ENCODE results near the gene CD151. TPM values are rescaled to one million over a fixed set of nuclear protein-coding genes. Genes with fewer than 3 reads are reported as not detected.

The CD151 gene
- total and polyA plus RNA-seq, 5 donors: 406 to 671 (median 470) TPM

DNA sequence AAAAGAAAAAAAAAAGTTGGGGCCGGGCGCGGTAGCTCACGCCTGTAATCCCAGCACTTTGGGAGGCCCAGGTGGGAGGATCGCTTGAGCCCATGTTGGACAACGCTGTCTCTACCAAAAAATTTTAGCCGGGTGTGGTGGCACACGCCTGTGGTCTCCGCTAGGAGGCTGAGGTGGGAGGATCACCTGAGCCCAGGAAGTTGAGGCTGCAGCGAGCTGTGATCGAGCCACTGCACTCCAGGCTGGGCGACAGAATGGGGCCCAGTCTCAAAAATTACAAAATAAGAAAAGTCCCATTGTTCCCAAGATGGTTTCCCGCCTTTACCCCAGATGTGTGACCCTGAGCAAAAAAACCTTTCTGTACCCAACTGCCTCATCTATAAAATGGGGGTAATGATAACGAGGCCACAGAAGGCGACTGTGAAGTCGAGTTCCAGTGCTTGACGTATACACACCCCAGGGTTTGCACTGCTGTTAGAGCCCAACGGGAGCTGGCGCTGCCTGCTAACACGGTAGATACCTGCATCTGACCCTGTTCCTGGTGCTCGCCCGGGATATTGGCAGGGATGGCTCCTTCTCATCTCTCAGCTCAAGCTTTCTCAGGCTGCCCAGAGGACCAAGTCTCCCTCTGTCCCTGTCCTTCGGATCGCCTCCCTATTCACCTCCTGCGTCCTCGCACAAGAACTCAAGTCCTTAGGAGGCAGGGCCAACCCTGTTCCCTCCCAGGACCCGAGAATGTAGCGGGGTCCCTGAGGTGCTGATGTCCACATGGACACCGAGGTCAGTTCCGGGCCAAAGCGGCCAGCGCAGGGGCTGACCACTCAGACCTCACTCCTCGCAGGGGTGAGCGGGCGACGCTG, 24.1 kb upstream of the CD151 start:
- peak in 1 of 3 donors; percentile 90 for DNase-seq
- WGBS: 30% methylated on average over 36 of the region's 36 CpGs
- peak overlapping the region; percentile 90 for H3K4me3 ChIP-seq (ENCODE audit: low read length)
- no peaks in the 10 kb centered on the region for H3K27me3 ChIP-seq (ENCODE audit: control insufficient read depth, insufficient read depth)
- no peaks in the 10 kb centered on the region for H3K9me3 ChIP-seq (ENCODE audit: control insufficient read depth, low read length)
- intact Hi-C loops (cut with DNase I): no loop called here
- peaks cover 3% of the 10 kb centered on the region for H3K4me1 ChIP-seq (ENCODE audit: control insufficient read depth, insufficient read depth, low read length)
- peak in 1 of 2 donors; percentile 78 for ATAC-seq
- H3K27ac ChIP-seq (ENCODE audit: low read length): peak overlapping the region; percentile 93

DNA sequence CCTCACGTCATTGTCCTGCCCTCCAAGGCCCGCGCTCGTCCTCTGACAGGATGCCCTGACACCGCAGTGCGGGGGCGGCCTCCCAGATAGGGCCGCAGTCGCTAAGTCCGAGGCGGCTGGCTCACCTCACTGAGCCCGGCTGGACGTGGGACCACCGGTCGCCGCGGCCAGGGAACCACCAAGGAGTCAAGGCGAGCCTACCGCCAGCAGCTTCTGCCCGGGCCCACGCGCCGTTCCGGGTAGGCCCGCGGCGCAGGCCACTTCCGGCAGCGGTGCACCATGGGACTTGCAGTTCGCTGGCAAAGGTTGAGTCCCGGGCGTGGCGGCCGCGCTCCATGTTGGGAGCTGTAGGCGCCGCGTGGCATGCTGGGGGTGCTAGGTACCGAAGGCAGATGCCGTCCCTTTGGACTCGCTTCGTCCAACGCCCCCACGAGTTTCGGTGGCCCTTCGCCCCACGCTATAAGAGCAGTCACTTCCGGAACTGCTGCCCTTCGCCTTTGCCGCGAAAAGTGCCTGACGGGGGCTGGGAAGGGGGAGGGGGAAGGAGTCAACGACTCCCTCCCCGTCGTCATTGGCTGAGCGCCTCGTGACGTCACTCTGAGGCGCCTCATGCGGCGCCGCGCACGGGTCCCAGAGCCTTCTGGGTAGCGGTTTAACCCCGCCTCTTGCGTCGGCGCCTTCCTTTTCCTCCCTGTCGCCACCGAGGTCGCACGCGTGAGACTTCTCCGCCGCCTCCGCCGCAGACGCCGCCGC, 23.3 kb upstream of the CD151 start, which contains the start of gene RPLP2:
TSS of gene RPLP2 (plus strand) at position 681 of the 753 bp plus-strand sequence. CDS start 268 bp downstream, outside the sequence.
- H3K4me3 ChIP-seq (ENCODE audit: low read length): peak within 1 kb of the TSS; percentile 90
- H3K27ac ChIP-seq (ENCODE audit: low read length): peak within 1 kb of the TSS; percentile 93
- peak; percentile 91 to 94 for ATAC-seq
- H3K4me1 ChIP-seq (ENCODE audit: control insufficient read depth, insufficient read depth, low read length): peaks cover 1% of the 10 kb centered on the region
- H3K27me3 ChIP-seq (ENCODE audit: control insufficient read depth, insufficient read depth): no peaks in the 10 kb centered on the region
- no peaks in the 10 kb centered on the region for H3K9me3 ChIP-seq (ENCODE audit: control insufficient read depth, low read length)
- WGBS: under 1% methylated on average over 81 of the region's 81 CpGs
- DNase-seq: peak; percentile 98 to 100 (median 99)
- intact Hi-C loops (cut with DNase I): no loop called here

DNA sequence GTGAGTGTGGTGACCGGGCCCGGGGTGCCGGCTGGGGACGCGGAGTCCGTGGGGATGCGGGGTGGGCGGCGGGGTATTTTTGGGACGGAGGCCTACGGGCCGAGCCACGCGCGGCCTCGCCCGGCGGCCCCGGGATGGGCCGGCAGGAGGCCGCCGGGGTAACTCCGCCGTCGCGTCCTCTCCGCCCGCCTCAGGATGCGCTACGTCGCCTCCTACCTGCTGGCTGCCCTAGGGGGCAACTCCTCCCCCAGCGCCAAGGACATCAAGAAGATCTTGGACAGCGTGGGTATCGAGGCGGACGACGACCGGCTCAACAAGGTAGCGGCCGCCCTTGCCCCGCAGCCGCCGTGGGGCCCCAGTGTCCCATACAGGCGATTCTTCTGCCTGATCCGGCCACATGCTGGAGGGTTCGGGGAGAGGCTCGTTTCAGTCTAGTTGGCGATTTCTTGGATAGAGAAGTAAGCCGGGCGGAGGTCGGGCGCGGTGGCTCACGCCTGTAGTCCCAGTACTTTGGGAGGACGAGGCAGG, 22.6 kb upstream of the CD151 start:
- peak overlapping the region; percentile 74 for H3K27ac ChIP-seq (ENCODE audit: low read length)
- DNase-seq: peak in 1 of 3 donors; percentile 64
- no peaks in the 10 kb centered on the region for H3K27me3 ChIP-seq (ENCODE audit: control insufficient read depth, insufficient read depth)
- peak in 1 of 2 donors; percentile 1 for ATAC-seq
- no peaks in the 10 kb centered on the region for H3K9me3 ChIP-seq (ENCODE audit: control insufficient read depth, low read length)
- H3K4me1 ChIP-seq (ENCODE audit: control insufficient read depth, insufficient read depth, low read length): no peaks in the 10 kb centered on the region
- peak overlapping the region; percentile 90 for H3K4me3 ChIP-seq (ENCODE audit: low read length)
- WGBS: under 1% methylated on average over 55 of the region's 55 CpGs
- intact Hi-C loops (cut with DNase I): no loop called here

DNA sequence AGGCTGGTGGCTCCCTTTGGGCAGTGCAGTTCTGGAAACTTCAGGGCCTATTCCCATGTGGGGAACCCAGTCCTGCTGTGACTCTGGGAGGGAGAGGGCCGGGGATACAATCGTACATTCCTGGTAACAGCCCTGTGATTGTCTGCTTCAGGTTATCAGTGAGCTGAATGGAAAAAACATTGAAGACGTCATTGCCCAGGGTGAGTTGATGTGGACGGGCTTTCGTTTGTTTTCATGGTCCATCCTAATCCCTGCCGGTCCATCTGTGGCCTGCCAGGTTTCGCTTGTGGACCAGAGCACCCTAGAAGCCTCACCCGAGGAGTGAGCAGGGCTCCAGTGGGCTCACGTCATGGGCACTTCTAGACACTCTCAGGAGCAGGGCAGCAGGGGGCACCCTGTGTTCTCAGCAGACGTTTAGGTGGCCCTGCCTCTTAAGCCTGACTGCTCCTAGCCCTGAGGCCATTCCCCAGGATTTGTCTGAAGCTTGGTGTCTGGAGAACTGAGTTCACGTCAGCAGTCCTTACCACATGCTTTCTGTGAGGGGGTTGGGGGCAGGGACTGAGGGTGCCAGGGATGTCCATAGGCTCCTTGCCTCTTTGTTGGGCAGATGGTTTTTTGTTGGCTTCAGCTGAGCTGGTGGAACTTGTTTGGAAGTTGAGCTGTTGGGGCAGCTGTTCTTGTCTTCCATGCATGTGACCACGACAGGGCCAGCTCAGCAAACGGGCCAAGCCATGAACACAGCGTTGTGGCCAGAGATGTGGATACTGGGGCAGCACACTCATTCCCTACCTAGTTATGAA, 21.1 kb upstream of the CD151 start:
- no peak overlapping the region for H3K4me3 ChIP-seq (ENCODE audit: low read length)
- H3K27ac ChIP-seq (ENCODE audit: low read length): no peak overlapping the region
- ATAC-seq: no peak
- DNase-seq: no peak
- 68% methylated on average over 14 of the region's 14 CpGs for WGBS
- H3K27me3 ChIP-seq (ENCODE audit: control insufficient read depth, insufficient read depth): no peaks in the 10 kb centered on the region
- H3K4me1 ChIP-seq (ENCODE audit: control insufficient read depth, insufficient read depth, low read length): no peaks in the 10 kb centered on the region
- H3K9me3 ChIP-seq (ENCODE audit: control insufficient read depth, low read length): no peaks in the 10 kb centered on the region
- intact Hi-C loops (cut with DNase I): no loop called here

DNA sequence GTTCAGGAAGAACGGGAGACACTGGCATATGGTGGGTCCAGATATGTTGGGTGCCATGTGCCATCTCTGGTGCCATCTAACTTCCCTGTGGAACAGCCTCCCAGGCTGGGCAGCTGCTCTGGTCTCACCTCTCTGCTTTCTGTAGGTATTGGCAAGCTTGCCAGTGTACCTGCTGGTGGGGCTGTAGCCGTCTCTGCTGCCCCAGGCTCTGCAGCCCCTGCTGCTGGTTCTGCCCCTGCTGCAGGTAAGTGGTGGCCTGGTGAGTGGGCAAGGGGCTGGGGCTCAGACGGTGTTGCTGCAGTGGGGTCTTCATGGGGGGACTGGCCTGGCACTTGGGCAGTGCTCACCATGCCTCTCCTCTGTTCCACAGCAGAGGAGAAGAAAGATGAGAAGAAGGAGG, 20.4 kb upstream of the CD151 start:
- no peak for ATAC-seq
- Histone ChIP-seq H3K27ac (ENCODE audit: low read length) (no peak overlapping the region), H3K4me1 (ENCODE audit: control insufficient read depth, insufficient read depth, low read length) (no peaks in the 10 kb centered on the region), H3K27me3 (ENCODE audit: control insufficient read depth, insufficient read depth) (no peaks in the 10 kb centered on the region), H3K9me3 (ENCODE audit: control insufficient read depth, low read length) (no peaks in the 10 kb centered on the region), H3K4me3 (ENCODE audit: low read length) (no peak overlapping the region)
- 77% methylated on average over 3 of the region's 3 CpGs for WGBS
- DNase-seq: no peak
- intact Hi-C loops (cut with DNase I): no loop called here

DNA sequence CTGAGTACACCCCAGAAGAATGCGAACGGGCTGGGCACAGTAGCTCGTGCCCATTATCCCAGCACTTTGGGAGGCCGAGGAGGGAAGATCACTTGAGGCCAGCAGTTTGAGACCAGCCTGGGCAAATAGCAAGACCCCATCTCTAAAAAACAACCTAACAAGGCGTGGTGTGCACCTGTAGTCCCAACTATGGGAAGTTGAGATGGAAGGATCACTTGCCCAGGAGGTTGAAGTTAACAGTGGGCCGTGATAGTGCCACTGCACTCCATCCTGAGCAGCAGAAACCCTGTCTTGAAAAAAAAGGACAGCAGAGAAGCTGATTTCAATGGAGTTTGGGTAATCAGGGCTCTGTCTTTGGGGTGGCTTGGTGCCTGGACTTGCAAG, 19.7 kb upstream of the CD151 start:
- no peak for ATAC-seq
- DNase-seq: no peak
- H3K9me3 ChIP-seq (ENCODE audit: control insufficient read depth, low read length): no peaks in the 10 kb centered on the region
- H3K27me3 ChIP-seq (ENCODE audit: control insufficient read depth, insufficient read depth): no peaks in the 10 kb centered on the region
- no peaks in the 10 kb centered on the region for H3K4me1 ChIP-seq (ENCODE audit: control insufficient read depth, insufficient read depth, low read length)
- intact Hi-C loops (cut with DNase I): no loop called here
- no peak overlapping the region for H3K4me3 ChIP-seq (ENCODE audit: low read length)
- no peak overlapping the region for H3K27ac ChIP-seq (ENCODE audit: low read length)
- WGBS: 85% methylated on average over 6 of the region's 6 CpGs

DNA sequence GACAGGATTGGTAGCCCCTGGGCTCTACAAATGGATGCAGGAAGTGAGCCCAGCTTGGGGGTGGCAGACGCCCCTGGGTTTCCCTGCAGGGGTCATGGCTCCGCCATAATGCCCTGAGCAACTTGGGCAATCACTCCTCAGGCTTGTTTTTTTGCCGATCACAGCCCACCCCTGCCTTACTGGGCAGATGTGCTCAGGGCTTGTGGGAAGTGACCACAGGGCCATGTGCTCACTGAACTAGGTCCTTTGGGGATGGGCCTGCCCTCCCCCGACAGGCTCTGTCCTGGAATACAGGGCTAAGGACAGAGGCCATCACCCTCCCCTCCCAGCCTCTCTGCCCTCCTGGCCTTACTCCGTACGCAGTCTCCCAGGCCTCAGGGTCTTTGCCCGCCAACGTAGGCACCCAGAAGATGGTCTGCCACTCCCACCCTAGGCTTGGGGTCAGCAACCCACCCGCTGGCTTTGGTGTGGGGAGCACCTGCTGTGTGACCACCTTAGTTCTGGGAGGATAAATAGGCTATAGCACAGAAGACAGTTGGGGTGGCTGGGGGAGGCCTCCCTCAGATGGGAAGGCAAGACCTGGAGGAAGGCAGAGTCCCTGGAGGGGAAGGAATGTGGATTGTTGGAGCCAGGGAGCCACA, 19.2 kb upstream of the CD151 start:
- ATAC-seq (no peak), DNase-seq (no peak)
- H3K4me3 ChIP-seq (ENCODE audit: low read length): no peak overlapping the region
- 83% methylated on average over 9 of the region's 9 CpGs for whole genome bisulfite sequencing
- intact Hi-C loops (cut with DNase I): no loop called here
- no peaks in the 10 kb centered on the region for H3K4me1 ChIP-seq (ENCODE audit: control insufficient read depth, insufficient read depth, low read length)
- H3K27ac ChIP-seq (ENCODE audit: low read length): no peak overlapping the region
- H3K27me3 ChIP-seq (ENCODE audit: control insufficient read depth, insufficient read depth): no peaks in the 10 kb centered on the region
- H3K9me3 ChIP-seq (ENCODE audit: control insufficient read depth, low read length): no peaks in the 10 kb centered on the region

DNA sequence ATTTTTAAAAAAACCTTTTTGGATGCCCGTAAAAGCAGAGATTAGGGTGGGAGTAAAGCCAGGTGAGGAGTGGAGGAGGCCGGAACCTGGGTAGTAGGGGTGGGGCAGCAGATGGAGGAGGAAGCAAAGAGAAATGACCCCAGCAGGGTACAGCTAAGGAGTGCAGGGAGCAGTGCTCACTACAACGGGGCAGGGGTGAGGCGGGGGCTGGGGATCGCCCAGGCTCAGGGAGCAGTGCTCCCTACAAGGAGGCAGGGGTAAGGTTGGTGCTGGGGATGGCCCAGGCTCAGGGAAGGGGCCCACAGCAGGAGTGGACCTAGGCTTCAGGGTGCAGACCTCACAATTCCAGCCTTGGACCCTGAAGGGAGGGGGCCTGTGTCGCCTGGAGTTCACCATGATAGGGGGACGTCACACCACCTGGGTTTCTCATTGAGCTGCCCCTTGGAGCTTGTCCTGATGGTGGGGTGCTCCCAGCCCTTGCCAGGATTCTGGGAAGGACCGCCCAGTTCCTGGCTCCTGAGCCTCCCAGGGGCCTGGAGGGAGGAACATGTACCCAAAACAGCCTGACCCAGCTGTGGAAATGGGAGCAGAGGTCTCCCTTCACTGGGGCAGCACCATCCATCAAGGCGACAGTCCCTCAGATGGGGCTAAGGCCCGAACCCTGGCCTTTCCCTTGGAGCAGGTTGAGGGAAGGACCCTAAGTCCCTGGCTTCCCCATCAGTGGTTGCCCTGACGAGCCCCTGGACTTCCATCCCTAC, 16.9 kb upstream of the CD151 start:
- no peak overlapping the region for H3K27ac ChIP-seq (ENCODE audit: low read length)
- H3K9me3 ChIP-seq (ENCODE audit: control insufficient read depth, low read length): no peaks in the 10 kb centered on the region
- peaks cover 4% of the 10 kb centered on the region for H3K4me1 ChIP-seq (ENCODE audit: control insufficient read depth, insufficient read depth, low read length)
- DNase-seq: no peak
- WGBS: 86% methylated on average over 11 of the region's 11 CpGs
- intact Hi-C loops (cut with DNase I): no loop called here
- no peak for ATAC-seq
- no peaks in the 10 kb centered on the region for H3K27me3 ChIP-seq (ENCODE audit: control insufficient read depth, insufficient read depth)
- H3K4me3 ChIP-seq (ENCODE audit: low read length): no peak overlapping the region

DNA sequence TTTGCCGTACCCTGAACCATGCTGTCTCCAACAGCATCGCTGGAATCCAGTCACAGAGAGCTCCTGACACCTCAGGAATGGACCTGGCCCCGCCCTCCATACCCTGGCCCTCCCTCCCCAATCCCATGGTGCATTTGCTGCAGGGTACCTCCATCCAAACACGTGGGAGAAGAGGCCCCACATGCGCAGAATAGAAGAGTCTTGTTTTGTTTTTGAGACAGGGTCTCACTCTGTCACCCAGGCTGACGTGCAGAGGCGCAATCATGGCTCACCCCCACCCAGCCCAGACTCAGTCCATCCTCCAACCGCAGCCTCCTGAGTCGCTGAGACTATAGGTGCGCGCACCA, 16.3 kb upstream of the CD151 start:
- no peak for ATAC-seq
- DNase-seq: no peak
- intact Hi-C loops (cut with DNase I): no loop called here
- Histone ChIP-seq H3K4me1 (ENCODE audit: control insufficient read depth, insufficient read depth, low read length) (peaks cover 7% of the 10 kb centered on the region), H3K27me3 (ENCODE audit: control insufficient read depth, insufficient read depth) (no peaks in the 10 kb centered on the region), H3K9me3 (ENCODE audit: control insufficient read depth, low read length) (no peaks in the 10 kb centered on the region), H3K4me3 (ENCODE audit: low read length) (no peak overlapping the region), H3K27ac (ENCODE audit: low read length) (no peak overlapping the region)
- 78% methylated on average over 11 of the region's 11 CpGs for WGBS
